GM21529 (cell line): ENCODE data around the gene STAT4.
A peak's percentile ranks its signal among the peaks of the same experiment; 100 is the strongest.

Experiments used
- ATAC-seq: cut with Tn5 transposase; IDR thresholded peaks from one replicate; pipeline ENCODE4 v1.9.1; 2021; ENCODE audit not compliant: unreplicated experiment

Gene STAT4

GRCh38 chr2:191019376-191019775 lies 131.4 kb downstream of the STAT4 start:
- no peak for ATAC-seq

GRCh38 chr2:191018643-191019119 lies 132.1 kb downstream of the STAT4 start:
- no peak for ATAC-seq

- no peak for ATAC-seq
Measured at GRCh38 chr2:191018048-191018447, 132.7 kb downstream of the STAT4 start.

- ATAC-seq, result no peak
Measured at GRCh38 chr2:191015831-191016230, 135.0 kb downstream of the STAT4 start.

- ATAC-seq, result no peak
Measured at GRCh38 chr2:191015239-191015638, 135.6 kb downstream of the STAT4 start.

GRCh38 chr2:191014653-191015020 lies 136.2 kb downstream of the STAT4 start:
- peak; percentile 1 for ATAC-seq

- peak; percentile 83 for ATAC-seq
Measured at GRCh38 chr2:191013932-191014652, 136.7 kb downstream of the STAT4 start, which contains the start of gene STAT1. TSS of gene STAT1 (minus strand) at chr2:191014171. CDS start at chr2:191010003, 4,168 bp downstream.

- ATAC-seq, result no peak
Measured at GRCh38 chr2:191013682-191013931, 137.2 kb downstream of the STAT4 start.

GRCh38 chr2:191012845-191013681 lies 137.7 kb downstream of the STAT4 start:
- ATAC-seq, result no peak

- ATAC-seq, result no peak
Measured at GRCh38 chr2:191012346-191012745, 138.4 kb downstream of the STAT4 start.

- ATAC-seq, result no peak
Measured at GRCh38 chr2:191010887-191011885, 139.6 kb downstream of the STAT4 start.

GRCh38 chr2:191009541-191010374 lies 141.0 kb downstream of the STAT4 start:
- no peak for ATAC-seq

- ATAC-seq, result no peak
Measured at GRCh38 chr2:191008286-191008685, 142.5 kb downstream of the STAT4 start.

GRCh38 chr2:191006997-191007783 lies 143.6 kb downstream of the STAT4 start:
- ATAC-seq, result no peak

GRCh38 chr2:191006297-191006696 lies 144.5 kb downstream of the STAT4 start:
- no peak for ATAC-seq

- no peak for ATAC-seq
Measured at GRCh38 chr2:191003405-191004309, 147.1 kb downstream of the STAT4 start.

GRCh38 chr2:191001624-191002023 lies 149.2 kb downstream of the STAT4 start:
- ATAC-seq, result no peak

GRCh38 chr2:191001032-191001431 lies 149.8 kb downstream of the STAT4 start:
- ATAC-seq, result no peak
